Karpas-422 (cell line): Measurements from ENCODE around the gene PPM1G. TPM values are rescaled to one million over a fixed set of nuclear protein-coding genes. Genes with fewer than 3 reads are reported as not detected.
A peak's percentile ranks its signal among the peaks of the same experiment; 100 is the strongest.

Experiments
- DNase-seq: peaks from one replicate; pipeline ENCODE4 v3.0.0-alpha.2; 2015
- H2AFZ ChIP-seq: fragments of 200-600 bp; sonication (generic); 2 replicates; pipeline ENCODE4 v1.6.1; 2014; ENCODE audit warnings: antibody characterized with exemption, low read length, mixed read lengths
- H3K27ac ChIP-seq: fragments of 200-600 bp; sonication (generic); 2 replicates; pipeline ENCODE4 v1.5.1; 2014; ENCODE audit warnings: mild to moderate bottlenecking, low read length, moderate library complexity
- H3K27me3 ChIP-seq: fragments of 200-600 bp; sonication (generic); 2 replicates; pipeline ENCODE4 v1.6.1; 2014; ENCODE audit warnings: low read length, mixed read lengths
- H3K36me3 ChIP-seq: fragments of 200-600 bp; sonication (generic); 2 replicates; pipeline ENCODE4 v1.6.1; 2014; ENCODE audit warnings: low read length, mixed read lengths; ENCODE audit not compliant: insufficient read depth
- H3K4me1 ChIP-seq: fragments of 200-600 bp; sonication (generic); 2 replicates; pipeline ENCODE4 v1.6.1; 2014; ENCODE audit warnings: mild to moderate bottlenecking, low read length, mixed read lengths
- H3K4me2 ChIP-seq: fragments of 200-600 bp; sonication (generic); 2 replicates; pipeline ENCODE4 v1.6.1; 2014; ENCODE audit warnings: low read length, low read depth, mild to moderate bottlenecking; ENCODE audit not compliant: poor library complexity, severe bottlenecking
- H3K4me3 ChIP-seq: fragments of 200-600 bp; sonication (generic); 2 replicates; pipeline ENCODE4 v1.5.1; 2014; ENCODE audit warnings: mild to moderate bottlenecking, antibody characterized with exemption, low read length, mixed read lengths
- H3K79me2 ChIP-seq: fragments of 200-600 bp; sonication (generic); 2 replicates; pipeline ENCODE4 v1.6.1; 2014; ENCODE audit warnings: mild to moderate bottlenecking, low read length, mixed read lengths
- H3K9ac ChIP-seq: fragments of 200-600 bp; sonication (generic); 2 replicates; pipeline ENCODE4 v1.6.0; 2014; ENCODE audit warnings: low read length
- H3K9me2 ChIP-seq: fragments of 200-600 bp; sonication (generic), shearing (Covaris generic); replicated peaks from 2 replicates; pipeline ENCODE4 v1.6.0; 2014; ENCODE audit warnings: mild to moderate bottlenecking, low read length, moderate library complexity; ENCODE audit not compliant: insufficient read depth
- H3K9me3 ChIP-seq: fragments of 300-700, 200-600 bp; sonication (generic); 2 replicates; pipeline ENCODE4 v1.6.1; 2014; ENCODE audit warnings: low read length, mixed read lengths
- H4K20me1 ChIP-seq: fragments of 200-600 bp; sonication (generic); 2 replicates; pipeline ENCODE4 v1.6.1; 2014; ENCODE audit warnings: mild to moderate bottlenecking, antibody characterized with exemption, low read length, low read depth; ENCODE audit not compliant: insufficient read depth
- total RNA-seq: library from RNA; depleted of rRNA; stranded (reverse); fragments of >200 nt; shearing (Covaris generic); gene quantifications from 2 replicates; pipeline ENCODE4 v1.2.3, GENCODE V29; 2014; ENCODE audit warnings: low replicate concordance

Gene PPM1G
- total RNA-seq, 1 experiment from 2014 or later, result 66.9 TPM

DNA sequence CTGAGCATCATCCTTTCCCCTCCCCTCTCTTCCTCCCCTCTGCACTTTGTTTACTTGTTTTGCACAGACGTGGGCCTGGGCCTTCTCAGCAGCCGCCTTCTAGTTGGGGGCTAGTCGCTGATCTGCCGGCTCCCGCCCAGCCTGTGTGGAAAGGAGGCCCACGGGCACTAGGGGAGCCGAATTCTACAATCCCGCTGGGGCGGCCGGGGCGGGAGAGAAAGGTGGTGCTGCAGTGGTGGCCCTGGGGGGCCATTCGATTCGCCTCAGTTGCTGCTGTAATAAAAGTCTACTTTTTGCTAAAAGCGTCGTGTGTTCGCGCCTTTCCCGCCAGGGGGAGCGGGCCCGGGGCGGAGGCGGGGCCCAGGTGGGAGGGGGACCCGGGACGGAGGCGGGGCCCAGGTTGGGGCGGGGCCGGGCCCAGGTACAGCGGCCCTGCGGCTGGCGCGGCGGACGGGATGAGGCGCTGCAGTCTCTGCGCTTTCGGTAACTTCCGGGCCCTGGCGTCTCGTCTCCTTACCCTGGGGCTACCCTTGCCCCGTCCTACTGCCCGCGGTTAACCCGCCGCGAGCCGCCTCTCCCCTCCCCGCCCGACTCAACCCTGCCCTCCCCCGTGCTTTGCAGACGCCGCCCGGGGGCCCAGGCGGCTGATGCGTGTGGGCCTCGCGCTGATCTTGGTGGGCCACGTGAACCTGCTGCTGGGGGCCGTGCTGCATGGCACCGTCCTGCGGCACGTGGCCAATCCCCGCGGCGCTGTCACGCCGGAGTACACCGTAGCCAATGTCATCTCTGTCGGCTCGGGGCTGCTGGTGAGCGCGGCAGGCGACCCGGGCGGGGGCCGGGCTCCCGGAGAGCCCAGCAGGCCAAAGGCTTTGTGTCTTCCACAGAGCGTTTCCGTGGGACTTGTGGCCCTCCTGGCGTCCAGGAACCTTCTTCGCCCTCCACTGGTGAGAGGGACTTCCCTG is 32.8 kb upstream of the PPM1G start, which contains the start of gene KRTCAP3:
KRTCAP3 (plus strand) TSS at position 424 of the 962 bp plus-strand sequence; CDS start at position 456, 32 bp downstream.
- Histone ChIP-seq H2AFZ (no peak within 1 kb of the TSS), H3K9me3 (no peaks in the 10 kb centered on the region), H3K27me3 (no peaks in the 10 kb centered on the region), H3K4me2 (no peak within 1 kb of the TSS), H3K9me2 (no peaks in the 10 kb centered on the region), H3K9ac (no peak within 1 kb of the TSS), H3K4me3 (no peak within 1 kb of the TSS), H3K27ac (no peak within 1 kb of the TSS), H3K36me3 (peaks cover 9% of the 10 kb centered on the region; the same call in 1 of the 2 replicates), H4K20me1 (no peaks in the 10 kb centered on the region), H3K4me1 (no peaks in the 10 kb centered on the region), H3K79me2 (no peaks in the 10 kb centered on the region)
- no peak for DNase-seq

DNA sequence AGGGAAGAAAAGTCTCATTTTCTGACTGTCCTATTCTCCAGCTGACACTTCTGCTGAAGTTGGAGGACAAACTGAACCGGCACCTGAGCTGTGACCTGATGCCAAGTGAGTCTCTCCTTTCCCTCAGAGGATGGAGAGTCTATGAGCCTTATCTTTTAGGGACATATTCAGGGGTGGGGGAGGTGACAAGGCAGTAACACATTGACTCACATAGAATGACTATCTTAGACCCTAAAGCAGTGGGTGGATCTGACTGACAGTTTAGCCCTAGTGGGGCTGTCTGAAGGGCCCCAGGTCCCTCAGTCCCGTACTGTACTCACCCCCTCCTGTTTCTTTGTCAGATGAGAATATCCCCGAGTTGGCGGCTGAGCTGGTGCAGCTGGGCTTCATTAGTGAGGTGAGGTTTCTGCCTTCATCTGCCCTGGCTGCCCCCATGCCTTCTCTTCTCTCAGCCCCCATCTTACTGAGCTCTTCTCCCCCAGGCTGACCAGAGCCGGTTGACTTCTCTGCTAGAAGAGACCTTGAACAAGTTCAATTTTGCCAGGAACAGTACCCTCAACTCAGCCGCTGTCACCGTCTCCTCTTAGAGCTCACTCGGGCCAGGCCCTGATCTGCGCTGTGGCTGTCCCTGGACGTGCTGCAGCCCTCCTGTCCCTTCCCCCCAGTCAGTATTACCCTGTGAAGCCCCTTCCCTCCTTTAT is 32.0 kb upstream of the PPM1G start:
- Histone ChIP-seq H3K9me2 (no peaks in the 10 kb centered on the region), H4K20me1 (no peaks in the 10 kb centered on the region), H3K9ac (no peak overlapping the region), H3K4me1 (no peaks in the 10 kb centered on the region), H3K4me2 (no peak overlapping the region), H3K4me3 (no peak overlapping the region), H3K36me3 (peaks cover 10% of the 10 kb centered on the region; the same call in 1 of the 2 replicates), H3K27me3 (no peaks in the 10 kb centered on the region), H3K79me2 (no peaks in the 10 kb centered on the region), H3K27ac (no peak overlapping the region), H3K9me3 (no peaks in the 10 kb centered on the region), H2AFZ (no peak overlapping the region)
- DNase-seq, result peak; percentile 39

DNA sequence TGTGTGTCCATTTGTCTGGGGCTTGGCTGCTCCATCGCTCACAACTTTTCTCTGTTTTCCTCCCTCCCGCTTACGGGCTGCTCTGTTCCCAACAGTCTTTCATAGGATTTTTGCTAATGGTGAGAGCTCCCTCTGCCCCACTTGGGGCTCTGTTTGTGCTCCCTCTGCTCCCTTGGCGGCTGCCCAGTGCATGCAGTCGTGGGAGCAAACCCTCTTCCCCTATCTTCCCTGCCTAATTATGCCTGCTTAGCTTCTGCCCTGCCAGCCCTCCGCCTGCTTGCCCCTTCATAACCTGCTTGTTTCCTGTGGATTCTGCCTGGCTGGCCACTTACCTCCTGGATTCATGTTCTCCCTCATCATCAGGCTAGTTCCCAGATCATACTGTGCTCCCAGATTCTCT is 26.2 kb upstream of the PPM1G start:
- Histone ChIP-seq H3K9me2 (no peaks in the 10 kb centered on the region), H4K20me1 (no peaks in the 10 kb centered on the region), H3K79me2 (peaks cover 27% of the 10 kb centered on the region), H3K4me2 (no peak overlapping the region), H3K36me3 (peaks cover 16% of the 10 kb centered on the region; the same call in 1 of the 2 replicates), H3K4me1 (peaks cover 2% of the 10 kb centered on the region), H2AFZ (no peak overlapping the region), H3K9me3 (no peaks in the 10 kb centered on the region), H3K4me3 (no peak overlapping the region), H3K27me3 (no peaks in the 10 kb centered on the region), H3K27ac (no peak overlapping the region), H3K9ac (no peak overlapping the region)
- DNase-seq, result no peak

DNA sequence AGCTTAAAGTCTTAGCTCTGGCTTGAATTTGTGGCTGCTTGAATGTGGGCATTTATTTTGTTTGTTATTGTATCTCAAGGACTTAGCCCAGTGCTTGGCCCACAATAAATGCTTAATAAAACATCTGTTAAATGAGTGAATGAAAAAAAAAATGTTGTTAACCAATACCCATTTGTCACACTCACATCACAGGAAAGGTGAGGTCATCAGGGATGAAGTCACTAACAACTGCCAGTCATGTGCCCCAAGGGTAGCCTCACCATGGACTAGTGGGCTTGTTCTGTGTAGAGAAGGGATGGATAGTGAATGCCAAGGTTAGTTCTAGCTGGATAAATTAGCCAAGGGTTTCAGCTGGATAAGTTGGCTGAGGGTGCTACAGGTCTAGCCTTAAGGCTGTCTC is 22.0 kb upstream of the PPM1G start:
- H3K4me1 ChIP-seq, result peaks cover 22% of the 10 kb centered on the region
- H3K27me3 ChIP-seq, result no peaks in the 10 kb centered on the region
- H3K9me3 ChIP-seq, result no peaks in the 10 kb centered on the region
- DNase-seq, result peak; percentile 38
- H3K4me3 ChIP-seq, result no peak overlapping the region
- no peak overlapping the region for H2AFZ ChIP-seq
- H3K36me3 ChIP-seq, result peaks cover 12% of the 10 kb centered on the region; the same call in 1 of the 2 replicates
- H3K79me2 ChIP-seq, result peaks cover 43% of the 10 kb centered on the region
- no peaks in the 10 kb centered on the region for H3K9me2 ChIP-seq
- peaks cover 5% of the 10 kb centered on the region; the same call in 1 of the 2 replicates for H4K20me1 ChIP-seq
- no peak overlapping the region for H3K4me2 ChIP-seq
- H3K9ac ChIP-seq, result no peak overlapping the region
- no peak overlapping the region for H3K27ac ChIP-seq

DNA sequence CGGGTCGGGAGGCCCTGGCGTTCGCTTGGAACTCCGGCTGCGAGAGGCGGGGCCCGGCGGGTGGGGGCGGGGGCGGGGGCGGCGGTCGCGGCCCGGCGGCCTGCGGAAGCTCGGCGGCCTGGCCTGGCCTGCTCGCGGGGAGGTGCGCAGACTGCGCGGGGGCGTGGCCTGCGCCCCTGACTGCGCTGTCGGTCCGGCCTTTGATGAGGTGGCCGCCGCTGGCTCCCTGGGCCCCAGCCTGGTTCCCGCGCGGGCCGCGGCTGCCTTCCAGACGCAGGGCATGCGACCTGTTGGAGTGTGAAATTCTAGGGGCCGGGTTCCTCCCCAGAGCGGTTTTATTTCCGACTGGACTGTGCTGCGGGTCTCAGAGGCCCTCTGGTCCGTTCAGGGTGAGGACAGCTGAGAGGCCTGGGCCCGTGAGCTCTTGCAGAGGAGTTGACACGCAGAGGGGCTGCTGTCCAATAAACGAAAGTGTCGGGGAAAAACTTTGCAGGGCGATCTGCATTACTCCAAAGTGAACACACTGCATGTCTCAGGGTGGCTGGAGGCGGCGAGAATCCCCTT is 19.7 kb upstream of the PPM1G start:
- H3K9me2 ChIP-seq, result no peaks in the 10 kb centered on the region
- peak overlapping the region; percentile 83 for H3K4me3 ChIP-seq
- H2AFZ ChIP-seq, result peak overlapping the region; percentile 91; the same call in 1 of the 2 replicates
- H3K27ac ChIP-seq, result peak overlapping the region; percentile 75
- H3K4me2 ChIP-seq, result peak overlapping the region; percentile 94
- peaks cover 43% of the 10 kb centered on the region for H3K79me2 ChIP-seq
- peaks cover 22% of the 10 kb centered on the region for H3K4me1 ChIP-seq
- H4K20me1 ChIP-seq, result peaks cover 5% of the 10 kb centered on the region; the same call in 1 of the 2 replicates
- no peaks in the 10 kb centered on the region for H3K9me3 ChIP-seq
- peak overlapping the region; percentile 99 for H3K9ac ChIP-seq
- H3K36me3 ChIP-seq, result peaks cover 4% of the 10 kb centered on the region; the same call in 1 of the 2 replicates
- no peaks in the 10 kb centered on the region for H3K27me3 ChIP-seq
- DNase-seq, result peak; percentile 93

DNA sequence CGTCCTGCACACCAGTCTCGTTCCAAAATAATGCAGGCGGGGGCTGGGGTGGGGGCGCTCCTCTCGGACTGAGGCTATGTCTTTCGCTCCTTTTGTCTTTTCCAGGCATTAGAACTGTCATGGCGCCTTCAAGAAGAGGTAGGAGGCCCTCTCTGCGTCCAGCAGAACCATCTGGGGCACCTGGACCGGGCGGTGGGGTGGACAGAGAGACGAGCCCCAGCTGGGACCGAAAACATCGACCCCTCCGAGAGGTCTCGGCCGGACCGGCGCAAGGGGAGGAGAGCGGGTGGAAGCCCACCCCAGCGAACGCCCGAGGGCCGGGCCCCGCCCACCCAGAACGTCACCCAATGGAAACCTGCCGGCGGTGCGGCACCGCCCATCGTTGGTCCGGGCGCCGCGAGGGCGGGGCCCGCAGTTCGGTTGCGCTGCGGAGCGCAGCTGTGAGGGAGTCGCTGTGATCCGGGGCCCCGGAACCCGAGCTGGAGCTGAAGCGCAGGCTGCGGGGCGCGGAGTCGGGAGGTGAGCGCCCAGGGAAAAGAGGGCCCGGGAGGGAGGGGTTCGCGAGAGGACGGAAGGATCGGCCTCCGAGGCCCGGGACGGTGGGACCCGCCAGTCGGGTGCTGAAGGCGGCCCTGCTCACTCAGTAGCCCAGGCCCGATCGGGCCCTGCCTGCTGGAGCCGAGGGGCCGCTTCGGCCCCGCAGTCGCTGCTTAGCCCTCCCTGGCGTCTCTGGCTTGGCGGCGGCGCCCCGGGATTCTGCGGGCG is 19.0 kb upstream of the PPM1G start, which contains the start of gene NRBP1:
NRBP1 (plus strand) TSS at position 419 of the 765 bp plus-strand sequence. CDS start 4,643 bp downstream, outside the sequence.
- Histone ChIP-seq H3K4me2 (peak within 1 kb of the TSS; percentile 94), H3K27me3 (no peaks in the 10 kb centered on the region), H2AFZ (peak within 1 kb of the TSS; percentile 92), H3K9me2 (no peaks in the 10 kb centered on the region), H3K36me3 (0 out of 2 replicates have a peak, but pooled peaks cover under 1% of the 10 kb centered on the region), H4K20me1 (peaks cover 5% of the 10 kb centered on the region; the same call in 1 of the 2 replicates), H3K9me3 (no peaks in the 10 kb centered on the region), H3K27ac (peak within 1 kb of the TSS; percentile 75), H3K4me1 (peaks cover 22% of the 10 kb centered on the region), H3K79me2 (peaks cover 41% of the 10 kb centered on the region), H3K4me3 (peak within 1 kb of the TSS; percentile 83), H3K9ac (peak within 1 kb of the TSS; percentile 99)
- peak; percentile 97 for DNase-seq

DNA sequence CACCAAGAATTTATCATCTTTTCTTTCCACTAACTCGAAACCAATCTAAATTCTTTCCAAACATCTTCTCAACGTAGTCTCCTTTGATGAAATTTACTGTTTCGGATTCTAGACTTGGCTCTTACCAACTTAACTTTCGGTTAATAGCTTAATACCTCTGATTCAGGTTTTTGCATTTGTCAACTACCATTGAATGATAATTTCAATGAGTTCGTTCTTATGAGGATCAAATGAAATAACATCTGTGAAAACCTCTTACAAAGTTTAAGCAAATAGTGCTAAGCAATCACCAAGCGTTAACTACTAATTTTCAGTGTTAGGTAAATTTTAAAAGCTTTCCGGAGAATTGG is 18.4 kb upstream of the PPM1G start:
- Histone ChIP-seq H3K9me2 (no peaks in the 10 kb centered on the region), H3K9me3 (no peaks in the 10 kb centered on the region), H3K4me1 (peaks cover 22% of the 10 kb centered on the region), H3K36me3 (no peaks in the 10 kb centered on the region), H3K4me3 (peak overlapping the region; percentile 83), H3K79me2 (peaks cover 38% of the 10 kb centered on the region), H3K9ac (peak overlapping the region; percentile 99), H3K4me2 (peak overlapping the region; percentile 94), H4K20me1 (peaks cover 5% of the 10 kb centered on the region; the same call in 1 of the 2 replicates), H3K27me3 (no peaks in the 10 kb centered on the region), H3K27ac (no peak overlapping the region), H2AFZ (peak overlapping the region; percentile 92)
- DNase-seq, result no peak
